ENCODE results near the gene EPN3. TPM values are rescaled to one million over a fixed set of nuclear protein-coding genes. Genes with fewer than 3 reads are reported as not detected.

EPN3 gene
- total and polyA plus RNA-seq, 2 donors (not counting 1 experiment from before 2014, with no cell fraction given): not detected

GRCh38 chr17:50561746-50562141 lies 29.2 kb downstream of the EPN3 start:
- peak overlapping the region; percentile 29 for H3K4me3 Mint-ChIP-seq
- Histone ChIP-seq H3K4me3 (ENCODE audit: control extremely low read depth in 1 of 5, extremely low read depth in 1 of 5, insufficient read depth in 1 of 5, low read depth in 2 of 5, low read length in 4 of 5) (peak overlapping the region in 2 of 5 experiments; percentile 56 to 70), H3K9me3 (ENCODE audit: control extremely low read depth in 1 of 3, control insufficient read depth in 2 of 3, insufficient read depth in 1 of 3, low read length in 2 of 3) (peaks cover 0 to 27% (median 0%) of the 10 kb centered on the region in 3 donors), H3K36me3 (replicated peaks in 1 of 2; ENCODE audit: control extremely low read depth in 1 of 2, control insufficient read depth in 1 of 2, extremely low read depth in 1 of 2, insufficient read depth in 2 of 2, low read length in 1 of 2) (no peaks in the 10 kb centered on the region), H3K9ac (ENCODE audit: low read length) (peak overlapping the region; percentile 71), H3K79me2 (ENCODE audit: control insufficient read depth, insufficient read depth, low read length) (no peaks in the 10 kb centered on the region), H3K4me1 (ENCODE audit: control insufficient read depth in 2 of 2, insufficient read depth in 2 of 2, low read length in 2 of 2) (peaks cover 34 to 40% of the 10 kb centered on the region in 2 donors), H3K27me3 (replicated peaks in 1 of 4; ENCODE audit: control extremely low read depth in 1 of 4, control insufficient read depth in 3 of 4, insufficient read depth in 4 of 4, low read length in 3 of 4) (peaks cover 0 to 91% (median 44%) of the 10 kb centered on the region in 4 experiments), H2AFZ (ENCODE audit: insufficient read depth, low read depth, low read length, poor library complexity, severe bottlenecking) (peak overlapping the region; percentile 64), H3K4me2 (replicated peaks; ENCODE audit: low read depth, low read length, poor library complexity, severe bottlenecking) (peak overlapping the region; percentile 99), H4K20me1 (ENCODE audit: control insufficient read depth, insufficient read depth, low read length, poor library complexity, severe bottlenecking) (peaks cover 8% of the 10 kb centered on the region), H3K27ac (ENCODE audit: low read length in 2 of 2) (no peak overlapping the region)
- CTCF ChIA-PET: interaction anchor here (1.0 kb wide), 1 partner anchor 221 kb away, joined by 4 read pairs; no protein-coding TSS in a partner anchor
- intact Hi-C loops (cut with micrococcal nuclease): loop anchor here (2.0 to 5.0 kb wide), 2 partner anchors 146 to 305 kb away; partner anchors contain the start of genes ANKRD40 and TOB1
- H3K27ac Mint-ChIP-seq: no peak overlapping the region
- 0% methylated on average over 5 of the region's 27 CpGs for WGBS (ENCODE audit: insufficient coverage)
- H3K9me3 Mint-ChIP-seq (ENCODE audit: insufficient read depth): no peaks in the 10 kb centered on the region
- DNase-seq (peak; percentile 39), ATAC-seq (ENCODE audit: low read depth) (no peak)
- POLR2A ChIA-PET: interaction anchor here (0.8 kb wide), 1 partner anchor 201 kb away, joined by 7 read pairs; no protein-coding TSS in a partner anchor
- peaks cover 35% of the 10 kb centered on the region for H3K4me1 Mint-ChIP-seq
- peaks cover 43% of the 10 kb centered on the region for H3K27me3 Mint-ChIP-seq
- no peak for TF ChIP-seq CTCF (IDR thresholded peaks at IDR 0.05)
- TF ChIP-seq EZH2 (IDR thresholded peaks at IDR 0.05; ENCODE audit: borderline replicate concordance, insufficient read depth, low read depth, low read length, poor library complexity, severe bottlenecking): peak; percentile 27

Measured in B cell (primary cell).